ENCODE measurements around the gene HCN1.

Gene HCN1

DNA sequence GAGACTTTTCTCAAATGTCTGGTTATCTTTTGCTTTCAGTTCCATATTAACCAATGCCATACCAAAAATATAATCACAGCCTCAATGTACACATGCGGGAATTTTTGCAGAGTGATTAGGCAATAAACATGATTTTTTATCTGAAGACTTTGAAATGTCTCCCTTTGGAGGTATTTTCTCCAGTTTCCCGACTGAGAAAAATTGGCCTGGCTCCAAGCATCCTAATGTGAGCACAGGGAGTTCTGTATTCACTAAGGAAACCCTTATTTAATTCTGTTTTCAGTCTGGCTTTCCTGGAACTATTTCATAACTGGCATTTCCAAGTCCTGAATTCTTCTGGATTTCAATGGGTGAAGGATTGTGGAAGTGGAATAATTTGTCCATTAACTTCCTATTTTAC is 8.5 kb downstream of the HCN1 start:
- H3K27ac ChIP-seq (ENCODE audit: insufficient read depth, low read depth, low read length, poor library complexity, severe bottlenecking): no peak overlapping the region
- WGBS, 2 experiments: 90 to 100% methylated on average over 2 of the region's 2 CpGs
- no peaks in the 10 kb centered on the region for H3K4me1 ChIP-seq (ENCODE audit: control insufficient read depth, insufficient read depth, low read length)
- no peak overlapping the region for H3K4me3 ChIP-seq (ENCODE audit: insufficient read depth, low read depth, low read length)
- H3K27me3 ChIP-seq (ENCODE audit: control insufficient read depth, insufficient read depth, low read length, poor library complexity, severe bottlenecking): no peaks in the 10 kb centered on the region
- H3K36me3 ChIP-seq (ENCODE audit: control insufficient read depth, insufficient read depth, low read length): no peaks in the 10 kb centered on the region
- no peaks in the 10 kb centered on the region for H3K9me3 ChIP-seq (ENCODE audit: control insufficient read depth, low read length)

DNA sequence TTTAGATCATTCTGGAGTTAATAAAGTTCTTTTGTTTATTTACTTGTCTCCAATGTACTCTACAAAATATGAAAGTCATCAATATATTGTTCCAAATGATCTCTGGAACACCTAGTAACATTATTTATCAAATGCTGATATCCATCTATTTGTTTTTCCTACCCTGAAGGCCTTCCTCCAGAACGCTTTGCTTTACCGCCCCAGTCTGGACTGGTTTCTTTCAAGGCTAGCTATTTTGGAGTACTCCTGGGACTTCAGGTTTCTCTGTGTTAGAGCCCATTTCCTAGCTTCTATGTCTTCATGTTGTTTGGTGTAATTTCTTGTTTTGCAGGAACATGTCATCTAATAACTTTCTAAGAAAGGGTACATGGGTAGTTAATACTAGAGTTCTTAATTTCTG is 9.6 kb downstream of the HCN1 start:
- 92 to 94% methylated on average over 2 of the region's 2 CpGs for WGBS, 2 experiments
- H3K4me1 ChIP-seq (ENCODE audit: control insufficient read depth, insufficient read depth, low read length): no peaks in the 10 kb centered on the region
- H3K27ac ChIP-seq (ENCODE audit: insufficient read depth, low read depth, low read length, poor library complexity, severe bottlenecking): no peak overlapping the region
- no peaks in the 10 kb centered on the region for H3K9me3 ChIP-seq (ENCODE audit: control insufficient read depth, low read length)
- no peaks in the 10 kb centered on the region for H3K27me3 ChIP-seq (ENCODE audit: control insufficient read depth, insufficient read depth, low read length, poor library complexity, severe bottlenecking)
- no peaks in the 10 kb centered on the region for H3K36me3 ChIP-seq (ENCODE audit: control insufficient read depth, insufficient read depth, low read length)
- H3K4me3 ChIP-seq (ENCODE audit: insufficient read depth, low read depth, low read length): no peak overlapping the region

DNA sequence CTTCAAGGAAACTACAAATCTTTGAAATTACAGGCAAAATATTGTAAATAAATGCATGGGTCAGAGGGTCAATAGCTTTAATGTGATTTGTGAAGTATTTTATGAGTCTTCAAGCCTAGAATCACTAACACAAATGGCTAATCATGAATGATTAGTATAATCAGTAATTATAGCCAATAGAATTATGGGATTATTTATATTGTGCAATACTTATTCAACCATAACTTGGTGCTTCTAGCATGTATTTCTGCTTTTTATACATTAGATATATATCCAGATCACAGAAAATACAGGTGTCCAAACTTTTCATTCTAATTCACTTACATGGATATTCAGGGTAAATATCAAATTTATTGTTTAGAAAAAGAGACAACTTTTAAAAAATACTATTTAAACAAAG is 12.1 kb downstream of the HCN1 start:
- Histone ChIP-seq H3K9me3 (ENCODE audit: control insufficient read depth, low read length) (no peaks in the 10 kb centered on the region), H3K27ac (ENCODE audit: insufficient read depth, low read depth, low read length, poor library complexity, severe bottlenecking) (no peak overlapping the region), H3K27me3 (ENCODE audit: control insufficient read depth, insufficient read depth, low read length, poor library complexity, severe bottlenecking) (no peaks in the 10 kb centered on the region)

DNA sequence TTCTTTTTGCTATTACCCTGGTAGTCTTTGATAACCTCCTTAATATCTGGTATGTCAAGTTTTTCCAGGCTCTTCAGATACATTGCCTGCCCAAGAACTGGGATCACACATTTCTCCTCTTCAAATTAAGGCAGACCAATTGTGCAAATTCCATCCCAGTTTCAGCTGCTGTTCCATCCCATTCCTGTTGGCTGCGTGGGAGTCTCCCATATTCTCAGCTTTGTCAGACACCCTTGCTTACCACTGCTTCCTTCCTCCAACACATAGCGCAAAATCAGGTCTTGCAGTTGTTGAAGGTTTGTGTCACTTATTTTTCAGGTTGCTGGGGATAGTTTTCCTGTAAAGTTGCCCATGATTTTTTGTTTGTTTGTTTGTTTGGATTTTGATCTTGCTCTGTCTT is 15.2 kb downstream of the HCN1 start:
- H3K27me3 ChIP-seq (ENCODE audit: control insufficient read depth, insufficient read depth, low read length, poor library complexity, severe bottlenecking): no peaks in the 10 kb centered on the region
- no peak overlapping the region for H3K4me3 ChIP-seq (ENCODE audit: insufficient read depth, low read depth, low read length)
- 89 to 96% methylated on average over 1 to 2 of the region's 2 CpGs for WGBS, 2 experiments
- H3K9me3 ChIP-seq (ENCODE audit: control insufficient read depth, low read length): no peaks in the 10 kb centered on the region
- no peak overlapping the region for H3K27ac ChIP-seq (ENCODE audit: insufficient read depth, low read depth, low read length, poor library complexity, severe bottlenecking)
- H3K36me3 ChIP-seq (ENCODE audit: control insufficient read depth, insufficient read depth, low read length): no peaks in the 10 kb centered on the region
- no peaks in the 10 kb centered on the region for H3K4me1 ChIP-seq (ENCODE audit: control insufficient read depth, insufficient read depth, low read length)

More for the DNA sequence above, 12.1 kb downstream of the HCN1 start:
- H3K36me3 ChIP-seq (ENCODE audit: control insufficient read depth, insufficient read depth, low read length): no peaks in the 10 kb centered on the region
- no peaks in the 10 kb centered on the region for H3K4me1 ChIP-seq (ENCODE audit: control insufficient read depth, insufficient read depth, low read length)
- no peak overlapping the region for H3K4me3 ChIP-seq (ENCODE audit: insufficient read depth, low read depth, low read length)

DNA sequence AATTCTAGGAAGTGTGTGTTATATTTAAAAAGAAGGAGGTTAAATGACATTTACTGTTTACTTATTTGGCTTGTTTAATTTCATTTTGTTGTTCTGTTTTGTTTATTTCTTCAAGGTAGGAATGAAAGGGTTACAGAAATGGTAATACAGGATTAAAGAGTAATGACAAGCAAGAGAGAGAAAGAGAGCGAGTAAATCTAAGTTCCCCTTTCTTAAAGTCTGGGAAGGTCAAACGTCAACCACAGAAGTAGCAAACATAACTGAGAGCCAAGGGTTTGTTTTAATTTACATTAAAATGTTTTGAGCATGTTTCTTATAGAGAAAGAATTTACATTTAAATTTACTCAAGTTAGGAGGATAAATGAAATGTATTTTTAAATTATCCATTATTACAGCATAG is 18.7 kb downstream of the HCN1 start:
- Histone ChIP-seq H3K9me3 (ENCODE audit: control insufficient read depth, low read length) (no peaks in the 10 kb centered on the region), H3K27ac (ENCODE audit: insufficient read depth, low read depth, low read length, poor library complexity, severe bottlenecking) (no peak overlapping the region), H3K4me3 (ENCODE audit: insufficient read depth, low read depth, low read length) (no peak overlapping the region), H3K27me3 (ENCODE audit: control insufficient read depth, insufficient read depth, low read length, poor library complexity, severe bottlenecking) (no peaks in the 10 kb centered on the region), H3K36me3 (ENCODE audit: control insufficient read depth, insufficient read depth, low read length) (no peaks in the 10 kb centered on the region), H3K4me1 (ENCODE audit: control insufficient read depth, insufficient read depth, low read length) (no peaks in the 10 kb centered on the region)
- 79 to 87% methylated on average over 1 to 2 of the region's 2 CpGs for WGBS, 2 experiments

DNA sequence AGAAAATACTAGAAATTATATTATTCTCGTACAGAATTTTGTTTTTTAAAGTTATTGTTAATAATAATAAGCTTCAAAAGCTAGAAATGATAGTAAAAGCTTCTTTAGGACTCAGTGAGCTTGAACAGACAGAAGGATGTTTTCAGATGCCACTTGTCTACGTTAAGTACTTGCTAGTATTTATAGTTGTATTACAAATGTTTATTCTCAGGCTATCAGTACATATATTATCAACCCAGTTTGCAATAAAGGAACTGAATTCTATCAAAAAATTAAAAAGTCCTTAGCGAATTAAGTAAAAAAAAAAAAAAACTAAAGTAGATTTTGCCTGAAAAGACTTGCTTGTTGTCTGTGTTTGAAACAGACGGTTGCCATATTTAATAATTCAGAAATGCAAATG is 23.9 kb downstream of the HCN1 start:
- H3K27ac ChIP-seq (ENCODE audit: insufficient read depth, low read depth, low read length, poor library complexity, severe bottlenecking): no peak overlapping the region
- 95% methylated on average over 3 of the region's 4 CpGs; no CpG with 5 or more reads in 1 of the 2 experiments for WGBS, 2 experiments
- no peaks in the 10 kb centered on the region for H3K27me3 ChIP-seq (ENCODE audit: control insufficient read depth, insufficient read depth, low read length, poor library complexity, severe bottlenecking)
- H3K4me3 ChIP-seq (ENCODE audit: insufficient read depth, low read depth, low read length): no peak overlapping the region
- H3K4me1 ChIP-seq (ENCODE audit: control insufficient read depth, insufficient read depth, low read length): no peaks in the 10 kb centered on the region
- no peaks in the 10 kb centered on the region for H3K9me3 ChIP-seq (ENCODE audit: control insufficient read depth, low read length)
- no peaks in the 10 kb centered on the region for H3K36me3 ChIP-seq (ENCODE audit: control insufficient read depth, insufficient read depth, low read length)

DNA sequence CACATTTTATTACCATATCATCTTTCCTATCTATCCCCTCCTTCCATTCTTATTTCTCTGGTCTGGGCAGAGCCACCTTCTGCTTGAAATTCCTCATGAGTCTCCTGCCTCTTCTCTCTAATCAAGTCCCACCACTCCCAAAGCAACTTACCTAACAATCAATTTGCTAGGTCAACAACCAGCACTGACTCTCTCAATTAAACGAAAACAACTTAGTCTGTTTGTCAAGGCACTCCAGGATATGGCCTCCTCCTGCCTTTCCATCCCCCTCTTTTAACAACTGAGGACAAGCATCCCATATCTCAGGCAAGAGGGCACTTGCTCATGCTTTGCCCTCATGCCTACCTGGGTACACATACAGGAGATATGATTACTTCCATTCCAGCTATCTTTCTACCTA is 47.4 kb downstream of the HCN1 start:
- no peak overlapping the region for H3K4me3 ChIP-seq (ENCODE audit: insufficient read depth, low read depth, low read length)
- no peaks in the 10 kb centered on the region for H3K9me3 ChIP-seq (ENCODE audit: control insufficient read depth, low read length)
- no peaks in the 10 kb centered on the region for H3K27me3 ChIP-seq (ENCODE audit: control insufficient read depth, insufficient read depth, low read length, poor library complexity, severe bottlenecking)
- WGBS, 2 experiments: 52% methylated on average over 1 of the region's 1 CpG
- no peak overlapping the region for H3K27ac ChIP-seq (ENCODE audit: insufficient read depth, low read depth, low read length, poor library complexity, severe bottlenecking)
- H3K36me3 ChIP-seq (ENCODE audit: control insufficient read depth, insufficient read depth, low read length): no peaks in the 10 kb centered on the region
- no peaks in the 10 kb centered on the region for H3K4me1 ChIP-seq (ENCODE audit: control insufficient read depth, insufficient read depth, low read length)

DNA sequence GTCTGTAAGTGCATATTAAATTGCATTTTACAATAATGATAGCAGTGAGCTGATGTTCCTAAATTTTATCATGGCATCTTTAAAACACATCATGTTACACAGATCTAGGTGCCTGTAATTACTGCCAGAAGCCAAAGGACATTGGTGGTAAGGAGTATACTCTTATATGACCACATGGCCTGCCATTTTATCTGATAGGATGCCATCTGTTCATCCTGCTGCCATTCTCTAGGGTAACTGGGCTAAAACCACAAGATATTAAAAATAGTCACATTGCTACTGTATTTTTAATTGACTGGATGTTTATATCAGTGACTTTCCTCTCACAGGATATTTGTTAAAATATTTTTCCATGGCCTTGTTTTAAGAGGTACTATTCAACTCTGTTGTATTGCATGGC is 53.1 kb downstream of the HCN1 start:
- H3K27me3 ChIP-seq (ENCODE audit: control insufficient read depth, insufficient read depth, low read length, poor library complexity, severe bottlenecking): no peaks in the 10 kb centered on the region
- no peak overlapping the region for H3K27ac ChIP-seq (ENCODE audit: insufficient read depth, low read depth, low read length, poor library complexity, severe bottlenecking)
- H3K36me3 ChIP-seq (ENCODE audit: control insufficient read depth, insufficient read depth, low read length): no peaks in the 10 kb centered on the region
- no peaks in the 10 kb centered on the region for H3K4me1 ChIP-seq (ENCODE audit: control insufficient read depth, insufficient read depth, low read length)
- no peaks in the 10 kb centered on the region for H3K9me3 ChIP-seq (ENCODE audit: control insufficient read depth, low read length)
- H3K4me3 ChIP-seq (ENCODE audit: insufficient read depth, low read depth, low read length): no peak overlapping the region

DNA sequence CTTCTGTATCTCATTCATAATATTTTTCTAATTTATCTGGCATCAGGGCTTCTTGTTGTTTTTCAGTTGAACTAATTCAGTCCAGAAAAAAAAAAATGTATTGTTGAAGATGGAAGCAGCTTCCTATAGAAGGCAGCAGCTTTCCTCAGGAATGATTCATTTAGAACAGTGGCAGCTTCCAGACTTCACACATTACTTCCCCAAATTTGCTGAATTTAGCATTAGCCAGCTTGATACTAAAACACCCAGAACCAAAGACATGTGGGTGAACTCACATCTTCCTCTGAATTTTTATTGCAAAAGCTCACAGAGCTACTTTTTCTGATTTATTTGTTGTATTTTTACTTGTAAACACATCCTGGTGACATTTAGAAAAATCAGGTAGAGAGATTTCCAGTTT is 53.8 kb downstream of the HCN1 start:
- no peaks in the 10 kb centered on the region for H3K4me1 ChIP-seq (ENCODE audit: control insufficient read depth, insufficient read depth, low read length)

DNA sequence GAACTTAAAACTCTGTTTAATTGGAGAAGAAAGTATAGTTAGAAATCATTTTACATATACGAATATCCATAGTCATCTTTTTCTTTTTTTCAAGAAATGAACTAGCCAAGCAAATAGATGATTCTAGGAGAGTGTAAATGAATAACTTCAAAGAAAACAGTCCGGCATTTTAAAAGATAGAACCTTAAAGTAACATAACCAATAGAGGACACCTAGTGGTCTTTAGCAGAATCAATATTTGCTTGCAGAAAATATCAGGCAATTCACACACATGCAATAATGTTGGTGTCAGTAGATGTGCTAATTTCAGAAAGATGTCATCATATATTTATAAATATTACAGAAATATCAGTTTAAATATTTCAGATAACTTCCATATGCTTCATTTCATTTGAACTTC is 57.1 kb downstream of the HCN1 start:
- no peak overlapping the region for H3K27ac ChIP-seq (ENCODE audit: insufficient read depth, low read depth, low read length, poor library complexity, severe bottlenecking)
- H3K9me3 ChIP-seq (ENCODE audit: control insufficient read depth, low read length): no peaks in the 10 kb centered on the region
- H3K36me3 ChIP-seq (ENCODE audit: control insufficient read depth, insufficient read depth, low read length): no peaks in the 10 kb centered on the region
- no peaks in the 10 kb centered on the region for H3K27me3 ChIP-seq (ENCODE audit: control insufficient read depth, insufficient read depth, low read length, poor library complexity, severe bottlenecking)
- no peaks in the 10 kb centered on the region for H3K4me1 ChIP-seq (ENCODE audit: control insufficient read depth, insufficient read depth, low read length)
- 88% methylated on average over 1 of the region's 2 CpGs; no CpG with 5 or more reads in 1 of the 2 experiments for WGBS, 2 experiments
- no peak overlapping the region for H3K4me3 ChIP-seq (ENCODE audit: insufficient read depth, low read depth, low read length)

More for the DNA sequence above, 53.8 kb downstream of the HCN1 start:
- no peaks in the 10 kb centered on the region for H3K36me3 ChIP-seq (ENCODE audit: control insufficient read depth, insufficient read depth, low read length)
- no peak overlapping the region for H3K27ac ChIP-seq (ENCODE audit: insufficient read depth, low read depth, low read length, poor library complexity, severe bottlenecking)
- H3K27me3 ChIP-seq (ENCODE audit: control insufficient read depth, insufficient read depth, low read length, poor library complexity, severe bottlenecking): no peaks in the 10 kb centered on the region
- no peaks in the 10 kb centered on the region for H3K9me3 ChIP-seq (ENCODE audit: control insufficient read depth, low read length)
- no peak overlapping the region for H3K4me3 ChIP-seq (ENCODE audit: insufficient read depth, low read depth, low read length)

DNA sequence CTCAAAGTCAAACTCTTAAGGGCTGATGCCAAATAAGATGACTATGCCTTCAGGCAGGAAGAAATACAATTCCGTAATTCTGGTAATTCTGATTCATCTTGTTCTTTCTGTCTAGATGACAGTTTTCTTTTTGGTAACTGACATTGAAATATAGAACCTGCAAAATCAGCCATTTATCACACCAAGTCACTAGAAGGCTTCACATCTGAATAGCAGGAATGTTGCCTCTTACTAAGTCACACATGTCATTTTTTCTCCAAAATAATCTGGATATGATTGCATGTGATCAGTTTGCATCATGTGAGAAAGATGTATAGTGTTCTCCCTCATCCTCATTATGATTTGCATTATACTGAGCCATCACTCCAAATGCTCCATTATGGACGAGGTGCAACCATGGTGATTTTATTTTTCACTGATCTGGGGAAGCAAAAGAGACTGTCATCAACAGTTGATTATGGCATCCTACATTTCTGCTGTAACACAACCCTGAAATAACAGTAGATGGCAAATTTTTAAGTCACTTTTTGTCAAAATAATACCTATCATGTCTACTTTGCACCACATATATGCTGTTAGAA is 69.0 kb downstream of the HCN1 start:
- no peaks in the 10 kb centered on the region for H3K4me1 ChIP-seq (ENCODE audit: control insufficient read depth, insufficient read depth, low read length)
- H3K27ac ChIP-seq (ENCODE audit: insufficient read depth, low read depth, low read length, poor library complexity, severe bottlenecking): no peak overlapping the region
- no peaks in the 10 kb centered on the region for H3K36me3 ChIP-seq (ENCODE audit: control insufficient read depth, insufficient read depth, low read length)
- no peak overlapping the region for H3K4me3 ChIP-seq (ENCODE audit: insufficient read depth, low read depth, low read length)
- 91 to 98% methylated on average over 1 to 2 of the region's 2 CpGs for WGBS, 2 experiments
- no peaks in the 10 kb centered on the region for H3K27me3 ChIP-seq (ENCODE audit: control insufficient read depth, insufficient read depth, low read length, poor library complexity, severe bottlenecking)
- H3K9me3 ChIP-seq (ENCODE audit: control insufficient read depth, low read length): no peaks in the 10 kb centered on the region
